Activated naive CD4-positive, alpha-beta T cell treated with anti-CD3 and anti-CD28 coated beads, Interleukin-2, amount 10 ng/mL, durations not matched to agents 7 days and 5 days (primary cell): ENCODE measurements around the gene HNRNPF.
"Not testable (repeated sequence)": the region's sequence is repeated elsewhere in the genome, so short reads cannot be mapped to it uniquely, and the experiment has no call there.

ENCODE experiments used
- CTCF ChIA-PET: fragments of 350-600 bp; sonication (Branson Sonifier 250); formaldehyde crosslinking; loops from one replicate; lab custom pipeline; 2021; ENCODE audit warnings: antibody characterized with exemption; lab: Charles Lee
- DNase-seq: peaks from one replicate; pipeline ENCODE4 v3.0.0-alpha.2; 2020
- H3K27ac Mint-ChIP-seq: one replicate; pipeline ENCODE4 v1.8.0; 2021; ENCODE audit warnings: mild to moderate bottlenecking, moderate library complexity, mixed read lengths
- H3K27me3 Mint-ChIP-seq: one replicate; pipeline ENCODE4 v1.8.0; 2021; ENCODE audit warnings: mild to moderate bottlenecking, mixed read lengths
- H3K36me3 Mint-ChIP-seq: one replicate; pipeline ENCODE4 v1.8.0; 2021; ENCODE audit warnings: mixed read lengths
- H3K4me1 Mint-ChIP-seq: one replicate; pipeline ENCODE4 v1.8.0; 2021; ENCODE audit warnings: mixed read lengths
- H3K4me3 Mint-ChIP-seq: one replicate; pipeline ENCODE4 v1.8.0; 2021; ENCODE audit warnings: mild to moderate bottlenecking, moderate library complexity, mixed read lengths
- H3K9me3 Mint-ChIP-seq: one replicate; pipeline ENCODE4 v1.8.0; 2021; ENCODE audit warnings: mixed read lengths

HNRNPF gene

DNA sequence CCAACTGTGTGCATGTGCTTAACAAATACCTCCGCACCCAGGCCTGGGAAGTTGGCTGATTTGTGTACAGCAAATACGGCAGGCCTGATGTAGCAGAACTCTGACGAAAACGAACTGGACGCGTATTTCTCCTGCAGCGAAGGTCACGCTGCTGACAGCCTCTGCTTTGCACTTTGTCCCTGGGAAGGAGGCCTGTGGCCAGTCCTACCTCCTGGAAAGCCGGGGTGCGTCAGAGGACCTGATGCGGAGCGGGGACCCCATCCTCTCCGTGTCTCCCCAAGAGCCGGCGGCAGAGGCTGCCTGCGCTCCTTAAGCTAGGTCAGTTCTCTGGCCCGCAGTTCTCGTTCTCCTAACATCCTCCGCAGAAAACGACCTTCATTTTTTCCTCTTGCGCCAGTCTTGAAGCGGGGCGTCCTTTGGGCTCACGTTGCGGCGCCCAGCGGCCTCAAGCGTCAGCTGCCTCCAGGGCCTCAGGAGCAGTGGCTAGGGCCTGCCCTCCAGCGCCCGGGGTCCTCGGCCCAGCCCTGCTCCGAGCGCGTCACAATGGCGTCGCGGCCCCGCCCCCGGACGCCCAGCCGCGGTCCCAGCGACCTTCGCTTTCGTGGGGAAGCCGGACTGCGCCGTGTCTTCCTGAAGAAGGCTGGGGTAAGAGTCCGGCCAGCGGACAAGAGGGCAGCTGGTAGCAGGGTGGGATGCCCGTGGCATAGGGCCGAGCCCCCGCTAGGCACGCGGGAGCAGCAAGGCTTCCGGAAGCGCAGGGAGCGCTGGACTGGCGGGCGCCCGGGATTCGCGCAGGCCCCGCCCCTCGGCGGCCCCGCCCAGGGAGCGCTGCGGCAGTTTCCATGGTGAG, 27.5 kb upstream of the HNRNPF start, which contains the start of gene ZNF487:
Gene ZNF487, plus strand, starts transcription at position 821 of the 850 bp plus-strand sequence. CDS start 38,703 bp downstream, outside the sequence.
- peaks cover 12% of the 10 kb centered on the region for H3K36me3 Mint-ChIP-seq
- H3K27me3 Mint-ChIP-seq: no peaks in the 10 kb centered on the region
- peaks cover 37% of the 10 kb centered on the region for H3K4me1 Mint-ChIP-seq
- peak; percentile 91 for DNase-seq
- H3K4me3 Mint-ChIP-seq: peak within 1 kb of the TSS; percentile 98
- peak within 1 kb of the TSS; percentile 98 for H3K27ac Mint-ChIP-seq
- CTCF ChIA-PET: interaction anchor here (0.6 to 1.2 kb wide), 2 partner anchors 20 to 101 kb away, joined by 3 read pairs; no protein-coding TSS in a partner anchor
- H3K9me3 Mint-ChIP-seq: no peaks in the 10 kb centered on the region

DNA sequence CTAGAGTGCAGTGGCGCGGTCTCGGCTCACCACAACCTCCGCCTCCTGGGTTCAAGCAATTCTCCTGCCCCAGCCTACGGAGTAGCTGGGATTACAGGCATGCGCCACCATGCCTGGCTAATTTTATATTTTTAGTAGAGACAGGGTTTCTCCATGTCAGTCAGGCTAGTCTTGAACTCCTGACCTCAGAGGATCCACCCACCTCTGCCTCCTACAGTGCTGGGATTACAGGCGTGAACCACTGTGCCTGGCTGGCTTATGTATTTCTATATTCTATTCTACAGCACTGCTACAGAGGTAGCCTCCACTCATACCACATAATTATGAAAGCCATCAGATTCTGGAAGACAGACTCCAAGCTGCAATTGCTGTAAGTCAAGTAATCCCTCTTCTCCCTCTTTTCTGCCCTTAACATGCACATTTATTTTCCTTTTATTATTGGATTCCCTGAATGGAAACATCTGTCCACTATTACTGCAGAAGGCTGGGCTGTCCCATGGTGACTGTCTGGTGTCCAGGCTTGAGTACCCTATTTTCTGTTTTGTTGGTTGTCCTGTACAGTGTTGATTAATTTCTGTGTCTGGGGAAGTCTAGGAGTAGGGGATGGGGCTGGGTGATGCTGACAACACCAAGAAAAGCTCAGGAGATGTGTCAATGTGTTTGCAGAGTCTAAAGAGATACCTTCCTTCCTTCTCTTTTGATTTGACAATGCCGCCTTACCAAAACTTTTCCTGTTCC, 22.1 kb upstream of the HNRNPF start:
- DNase-seq: no peak
- CTCF ChIA-PET: no interaction called here
- Mint-ChIP-seq H3K36me3 (peaks cover 5% of the 10 kb centered on the region), H3K27ac (peak overlapping the region; percentile 11), H3K4me1 (peaks cover 35% of the 10 kb centered on the region), H3K27me3 (no peaks in the 10 kb centered on the region), H3K4me3 (no peak overlapping the region), H3K9me3 (no peaks in the 10 kb centered on the region)

DNA sequence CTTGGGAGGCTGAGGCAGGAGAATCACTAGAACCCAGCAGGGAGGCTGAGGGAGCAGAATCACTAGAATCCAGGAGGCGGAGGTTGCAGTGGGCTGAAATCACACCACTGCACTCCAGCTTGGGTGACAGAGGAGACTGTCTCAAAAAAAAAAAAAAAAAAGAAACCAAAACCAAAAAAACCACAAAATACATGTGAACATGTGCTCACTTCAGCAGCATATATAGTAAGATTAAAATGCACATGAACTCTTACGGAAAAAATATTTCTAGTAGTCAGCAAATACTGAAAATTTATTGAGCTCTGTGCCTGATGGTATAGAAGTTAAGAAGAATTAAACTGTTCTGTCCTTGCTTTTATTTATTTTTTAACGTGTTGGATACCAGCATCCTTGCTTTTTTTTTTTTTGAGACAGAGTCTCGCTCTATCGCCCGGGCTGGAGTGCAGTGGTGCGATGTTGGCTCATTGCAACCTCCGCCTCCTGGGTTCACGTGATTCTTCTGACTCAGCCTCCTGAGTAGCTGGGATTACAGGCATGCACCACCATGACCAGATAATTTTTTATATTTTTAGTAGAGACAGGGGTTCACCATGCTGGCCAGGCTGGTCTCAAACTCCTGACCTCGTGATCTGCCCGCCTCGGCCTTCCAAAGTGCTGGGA, 18.3 kb upstream of the HNRNPF start:
- no peaks in the 10 kb centered on the region for H3K9me3 Mint-ChIP-seq
- H3K36me3 Mint-ChIP-seq: no peaks in the 10 kb centered on the region
- DNase-seq: peak; percentile 70
- H3K27me3 Mint-ChIP-seq: no peaks in the 10 kb centered on the region
- peak overlapping the region; percentile 63 for H3K4me3 Mint-ChIP-seq
- H3K27ac Mint-ChIP-seq: peak overlapping the region; percentile 95
- H3K4me1 Mint-ChIP-seq: peaks cover 40% of the 10 kb centered on the region
- CTCF ChIA-PET: interaction anchor here (0.7 kb wide), 1 partner anchor 78 kb away, joined by 3 read pairs; no protein-coding TSS in a partner anchor

DNA sequence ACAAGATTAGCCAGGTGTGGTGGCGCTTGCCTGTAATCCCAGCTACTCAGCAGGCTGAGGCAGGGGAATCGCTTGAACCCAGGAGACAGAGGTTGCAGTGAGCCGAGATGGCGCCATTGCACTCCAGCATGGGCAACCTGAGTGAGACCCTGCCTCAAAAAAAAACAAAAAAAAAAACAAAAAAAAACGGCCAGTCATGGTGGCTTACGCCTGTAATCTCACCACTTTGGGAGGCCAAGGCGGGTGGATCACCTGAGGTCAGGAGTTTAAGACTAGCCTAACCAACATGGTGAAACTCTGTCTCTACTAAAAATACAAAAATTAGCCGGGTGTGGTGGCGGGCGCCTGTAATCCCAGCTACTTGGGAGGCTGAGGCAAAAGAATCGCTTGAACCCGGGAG, 17.5 kb upstream of the HNRNPF start:
- CTCF ChIA-PET, H3K36me3 Mint-ChIP-seq, H3K27ac Mint-ChIP-seq, H3K9me3 Mint-ChIP-seq, H3K4me3 Mint-ChIP-seq, DNase-seq, H3K27me3 Mint-ChIP-seq: not testable (repeated sequence)
- H3K4me1 Mint-ChIP-seq: peaks cover 47% of the 10 kb centered on the region

DNA sequence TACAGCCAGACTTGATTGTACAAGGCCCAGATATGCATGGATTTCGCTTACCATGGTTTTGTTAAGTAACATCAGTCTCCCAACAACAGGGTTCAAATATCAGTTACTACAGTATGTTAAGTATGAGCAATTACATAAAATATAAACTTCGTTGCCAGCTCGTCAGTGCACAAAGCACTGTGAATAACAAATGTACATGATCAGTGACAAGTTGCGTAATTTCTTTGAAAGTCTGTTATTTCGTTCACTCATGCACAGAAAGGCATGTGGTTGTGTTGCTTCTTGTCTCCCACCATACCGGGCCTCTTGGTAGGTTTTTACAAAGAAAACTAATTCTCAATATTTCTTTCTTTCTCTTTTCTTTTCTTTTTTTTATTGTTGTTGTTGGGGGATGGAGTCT, 15.4 kb upstream of the HNRNPF start:
- Mint-ChIP-seq H3K9me3 (no peaks in the 10 kb centered on the region), H3K36me3 (no peaks in the 10 kb centered on the region), H3K27me3 (no peaks in the 10 kb centered on the region), H3K4me1 (peaks cover 58% of the 10 kb centered on the region), H3K4me3 (no peak overlapping the region), H3K27ac (no peak overlapping the region)
- no peak for DNase-seq
- CTCF ChIA-PET: no interaction called here

DNA sequence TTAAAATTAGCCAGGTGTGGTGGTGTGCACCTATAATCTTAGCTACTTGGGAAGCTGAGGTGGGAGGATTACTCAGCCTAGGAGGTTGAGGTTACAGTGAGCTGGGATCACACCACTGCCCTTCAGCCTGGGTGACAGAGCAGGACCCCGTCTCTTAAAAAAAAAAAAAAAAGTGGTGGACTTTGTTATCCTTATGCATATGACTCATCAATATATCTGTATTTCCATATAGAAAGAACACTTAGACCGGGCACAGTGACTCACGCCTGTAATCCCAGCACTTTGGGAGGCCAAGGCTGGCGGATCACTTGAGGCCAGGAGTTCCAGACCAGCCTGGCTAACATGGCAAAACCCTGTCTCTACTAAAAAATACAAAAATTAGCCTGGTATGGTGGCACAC, 13.0 kb upstream of the HNRNPF start:
- peak overlapping the region; percentile 68 for H3K4me3 Mint-ChIP-seq
- CTCF ChIA-PET: interaction anchor here (0.7 kb wide), 1 partner anchor 10 kb away, joined by 6 read pairs; no protein-coding TSS in a partner anchor
- H3K36me3 Mint-ChIP-seq, H3K27me3 Mint-ChIP-seq, H3K9me3 Mint-ChIP-seq, DNase-seq: not testable (repeated sequence)
- peak overlapping the region; percentile 99 for H3K27ac Mint-ChIP-seq
- H3K4me1 Mint-ChIP-seq: peaks cover 66% of the 10 kb centered on the region

DNA sequence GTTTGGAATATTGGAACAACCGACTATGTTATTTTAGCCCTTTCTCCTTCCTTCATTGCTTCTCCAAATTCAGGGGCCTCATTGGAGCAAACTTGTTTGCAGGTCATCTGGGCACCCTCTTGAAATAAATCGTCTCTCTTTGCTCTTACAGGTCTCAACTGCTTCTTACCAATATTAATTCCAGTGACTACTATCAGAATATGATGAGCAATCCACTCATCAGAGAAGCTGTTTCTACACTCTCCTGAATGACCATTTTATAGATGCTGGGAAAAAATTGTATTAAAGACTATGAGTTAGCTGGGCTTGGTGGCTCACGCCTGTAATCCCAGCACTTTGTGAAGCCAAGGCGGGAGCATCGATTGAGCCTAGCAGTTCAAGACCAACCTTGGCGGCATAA, 12.5 kb upstream of the HNRNPF start:
- CTCF ChIA-PET: interaction anchor here (0.7 kb wide), 1 partner anchor 11 kb away, joined by 6 read pairs; no protein-coding TSS in a partner anchor
- DNase-seq: no peak
- no peaks in the 10 kb centered on the region for H3K9me3 Mint-ChIP-seq
- peaks cover 4% of the 10 kb centered on the region for H3K27me3 Mint-ChIP-seq
- no peaks in the 10 kb centered on the region for H3K36me3 Mint-ChIP-seq
- peaks cover 65% of the 10 kb centered on the region for H3K4me1 Mint-ChIP-seq
- peak overlapping the region; percentile 68 for H3K4me3 Mint-ChIP-seq
- H3K27ac Mint-ChIP-seq: peak overlapping the region; percentile 99

DNA sequence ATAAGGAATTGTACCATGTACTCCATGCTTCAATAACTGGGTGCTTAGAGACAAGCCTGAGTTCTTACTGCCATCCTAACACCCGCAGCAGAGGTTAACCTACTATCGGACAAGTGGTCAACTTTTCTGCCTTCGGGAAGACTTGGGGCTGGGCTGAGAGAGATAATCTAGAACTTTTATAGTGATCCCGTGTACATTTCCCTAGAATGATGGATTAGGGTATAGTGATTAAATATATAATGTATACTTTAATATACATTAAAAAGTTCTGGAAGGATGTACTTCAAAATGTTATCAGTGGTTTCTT, 12.2 kb upstream of the HNRNPF start:
- Mint-ChIP-seq H3K9me3 (no peaks in the 10 kb centered on the region), H3K4me1 (peaks cover 63% of the 10 kb centered on the region)

DNA sequence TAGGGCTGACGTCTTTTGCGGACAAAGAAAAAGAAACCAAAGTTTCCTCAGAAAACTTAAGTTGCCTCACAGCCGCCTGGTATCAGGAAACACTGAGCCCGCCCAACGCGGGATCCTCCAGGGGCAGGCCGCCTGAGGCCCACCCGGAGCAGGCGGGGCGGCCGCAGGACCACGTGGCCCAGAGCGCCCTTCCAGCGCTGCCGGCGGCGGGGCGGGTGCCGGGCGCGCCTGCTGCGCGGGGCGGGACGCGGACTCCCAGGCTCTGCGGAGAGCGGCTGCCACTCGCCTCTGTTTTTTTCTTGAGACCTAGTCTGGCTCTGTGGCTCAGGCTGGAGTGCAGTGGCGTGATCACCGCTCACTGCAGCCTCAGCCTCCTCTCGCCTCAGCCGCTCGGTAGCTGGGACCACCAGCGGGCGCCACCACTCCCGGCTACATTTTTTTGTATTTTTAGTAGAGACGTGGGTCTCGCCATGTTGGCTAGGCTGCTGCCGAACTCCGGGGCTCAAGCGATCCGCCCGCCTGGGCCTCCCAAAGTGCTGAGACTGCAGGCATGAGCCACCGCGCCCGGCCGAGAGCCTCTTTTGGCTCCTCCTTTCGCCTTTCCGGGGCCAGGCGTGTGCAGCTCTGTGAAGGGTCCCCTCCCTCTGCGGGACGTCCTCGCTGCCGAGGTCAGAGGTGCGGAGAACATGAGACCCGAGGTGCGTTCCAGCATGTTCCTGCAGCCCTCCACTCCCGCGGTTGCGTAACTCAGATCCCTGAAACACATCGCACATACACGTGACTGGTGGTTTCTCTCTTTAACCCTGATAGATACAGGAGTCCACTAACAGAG, 11.6 kb upstream of the HNRNPF start:
- CTCF ChIA-PET: interaction anchor here (0.9 kb wide), 1 partner anchor 13 kb away, joined by 3 read pairs; no protein-coding TSS in a partner anchor
- DNase-seq: peak; percentile 92
- peaks cover 4% of the 10 kb centered on the region for H3K27me3 Mint-ChIP-seq
- no peaks in the 10 kb centered on the region for H3K36me3 Mint-ChIP-seq
- H3K9me3 Mint-ChIP-seq: no peaks in the 10 kb centered on the region
- peak overlapping the region; percentile 87 for H3K4me3 Mint-ChIP-seq
- peaks cover 61% of the 10 kb centered on the region for H3K4me1 Mint-ChIP-seq
- H3K27ac Mint-ChIP-seq: peak overlapping the region; percentile 99

More for the DNA sequence above, 12.2 kb upstream of the HNRNPF start:
- Mint-ChIP-seq H3K36me3 (no peaks in the 10 kb centered on the region), H3K27me3 (peaks cover 4% of the 10 kb centered on the region), H3K27ac (peak overlapping the region; percentile 99), H3K4me3 (peak overlapping the region; percentile 87)
- DNase-seq: no peak
- CTCF ChIA-PET: interaction anchor here (0.9 kb wide), 1 partner anchor 12 kb away, joined by 3 read pairs; no protein-coding TSS in a partner anchor

DNA sequence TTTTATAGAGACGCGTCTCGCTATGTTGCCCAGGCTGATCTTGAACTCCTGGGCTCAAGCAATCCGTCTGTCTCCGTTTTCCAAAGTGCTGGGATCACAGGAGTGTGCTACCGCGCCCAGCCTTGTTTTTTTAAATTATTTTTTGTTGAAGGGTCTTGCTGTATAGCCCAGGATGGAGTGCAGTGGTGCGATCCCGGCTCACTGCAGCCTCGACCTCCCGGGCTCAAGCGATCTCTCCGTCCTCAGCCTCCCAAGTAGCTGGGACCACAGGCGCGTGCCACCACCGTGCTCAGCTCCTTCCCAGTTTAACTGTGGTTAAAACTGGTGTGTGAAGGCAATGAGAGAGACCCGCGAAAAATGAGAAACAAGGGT, 11.0 kb upstream of the HNRNPF start:
- Mint-ChIP-seq H3K4me1 (peaks cover 60% of the 10 kb centered on the region), H3K27me3 (peaks cover 4% of the 10 kb centered on the region), H3K36me3 (no peaks in the 10 kb centered on the region), H3K27ac (peak overlapping the region; percentile 99), H3K9me3 (no peaks in the 10 kb centered on the region), H3K4me3 (peak overlapping the region; percentile 87)
- DNase-seq: no peak
- CTCF ChIA-PET: interaction anchor here (0.9 kb wide), 1 partner anchor 13 kb away, joined by 3 read pairs; no protein-coding TSS in a partner anchor

DNA sequence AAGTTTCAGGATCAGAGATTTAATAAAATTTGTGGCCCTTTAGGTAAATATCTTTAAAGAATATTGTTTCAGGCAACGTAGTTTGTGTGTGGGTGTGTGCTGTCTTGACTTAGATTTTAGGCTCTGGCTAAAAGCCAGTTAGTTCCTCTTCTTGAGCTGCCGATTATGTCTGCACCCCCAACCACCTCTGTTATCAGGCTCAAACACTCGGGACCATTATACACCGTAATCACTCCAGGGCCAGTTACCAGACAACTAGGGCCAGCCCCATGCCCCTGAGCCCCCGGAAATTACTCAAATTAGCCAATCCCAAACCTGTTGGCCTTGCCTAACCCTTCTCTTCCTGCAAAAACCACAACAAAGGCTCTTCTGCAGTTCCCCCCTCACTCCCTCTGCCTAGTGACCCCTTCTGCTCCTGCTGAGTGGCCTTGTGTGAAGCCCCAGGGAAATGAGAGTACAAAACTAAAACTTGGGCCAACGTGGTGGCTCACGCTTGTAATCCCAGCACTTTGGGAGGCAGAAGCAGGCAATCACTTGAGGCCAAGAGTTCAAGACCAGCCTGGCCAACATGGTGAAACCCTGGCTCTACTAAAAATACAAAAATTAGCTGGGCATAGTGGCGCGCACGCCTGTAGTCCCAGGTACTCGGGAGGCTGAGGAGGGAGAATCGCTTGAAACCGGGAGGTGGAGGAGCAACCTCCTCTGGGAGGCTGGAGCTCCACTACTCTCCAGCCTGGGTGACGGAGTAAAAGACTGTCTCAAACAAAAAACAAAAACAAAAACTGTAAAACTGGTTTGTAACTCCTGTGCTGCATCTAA, 9.2 kb upstream of the HNRNPF start:
- CTCF ChIA-PET: interaction anchor here (1.1 kb wide), 1 partner anchor 10 kb away, joined by 3 read pairs; no protein-coding TSS in a partner anchor
- peak overlapping the region; percentile 50 for H3K4me3 Mint-ChIP-seq
- H3K27ac Mint-ChIP-seq: peak overlapping the region; percentile 99
- peaks cover 4% of the 10 kb centered on the region for H3K27me3 Mint-ChIP-seq
- H3K36me3 Mint-ChIP-seq: no peaks in the 10 kb centered on the region
- H3K9me3 Mint-ChIP-seq: no peaks in the 10 kb centered on the region
- DNase-seq: peak; percentile 68
- H3K4me1 Mint-ChIP-seq: peaks cover 57% of the 10 kb centered on the region

DNA sequence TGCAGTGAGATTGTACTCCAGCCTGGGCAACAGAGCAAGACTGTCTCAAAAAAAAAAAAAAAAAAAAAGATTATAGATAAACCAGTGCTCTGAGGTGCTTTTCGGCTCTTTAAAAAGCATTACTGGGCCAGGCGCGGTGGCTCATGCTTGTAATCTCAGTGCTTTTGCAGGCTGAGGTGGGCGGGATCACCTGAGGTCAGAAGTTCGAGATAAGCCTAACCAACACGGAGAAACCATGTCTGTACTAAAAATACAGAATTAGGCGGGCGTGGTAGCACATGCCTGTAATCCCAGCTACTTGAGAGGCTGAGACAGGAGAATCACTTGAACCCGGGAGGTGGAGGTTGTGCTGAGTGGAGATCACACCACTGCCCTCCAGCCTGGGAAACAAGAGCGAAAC, 6.6 kb upstream of the HNRNPF start:
- DNase-seq: peak; percentile 35
- CTCF ChIA-PET: no interaction called here
- Mint-ChIP-seq H3K27ac (peak overlapping the region; percentile 69), H3K27me3 (peaks cover 4% of the 10 kb centered on the region), H3K36me3 (peaks cover 6% of the 10 kb centered on the region), H3K4me3 (no peak overlapping the region), H3K9me3 (no peaks in the 10 kb centered on the region), H3K4me1 (peaks cover 54% of the 10 kb centered on the region)
